Uterus (tissue), 2 donors: ENCODE data around the gene MARVELD3.

Experiments
- POLR2A ChIP-seq, 2 donors: fragments of 450-650 bp; IDR thresholded peaks; one replicate each; pipeline ENCODE4 v1.6.1; 2016; ENCODE audit warnings: antibody characterized with exemption in 2 of 2, mild to moderate bottlenecking in 1 of 2, moderate library complexity in 1 of 2
- TF ChIP-seq, protein P1 (sequence below), 4 experiments: fragments of 200-600 bp in 2 of 4; fragments of 450-650 bp in 2 of 4; sonication (generic) in 2 of 4; IDR thresholded peaks; one replicate each; pipeline ENCODE4 v1.5.1; 2016 to 2019; ENCODE audit warnings: antibody characterized with exemption in 4 of 4, mild to moderate bottlenecking in 2 of 4, moderate library complexity in 1 of 4

GRCh38 chr16:71659471-71659870 is 33.5 kb downstream of the MARVELD3 start:
- TF ChIP-seq, protein P1, sequence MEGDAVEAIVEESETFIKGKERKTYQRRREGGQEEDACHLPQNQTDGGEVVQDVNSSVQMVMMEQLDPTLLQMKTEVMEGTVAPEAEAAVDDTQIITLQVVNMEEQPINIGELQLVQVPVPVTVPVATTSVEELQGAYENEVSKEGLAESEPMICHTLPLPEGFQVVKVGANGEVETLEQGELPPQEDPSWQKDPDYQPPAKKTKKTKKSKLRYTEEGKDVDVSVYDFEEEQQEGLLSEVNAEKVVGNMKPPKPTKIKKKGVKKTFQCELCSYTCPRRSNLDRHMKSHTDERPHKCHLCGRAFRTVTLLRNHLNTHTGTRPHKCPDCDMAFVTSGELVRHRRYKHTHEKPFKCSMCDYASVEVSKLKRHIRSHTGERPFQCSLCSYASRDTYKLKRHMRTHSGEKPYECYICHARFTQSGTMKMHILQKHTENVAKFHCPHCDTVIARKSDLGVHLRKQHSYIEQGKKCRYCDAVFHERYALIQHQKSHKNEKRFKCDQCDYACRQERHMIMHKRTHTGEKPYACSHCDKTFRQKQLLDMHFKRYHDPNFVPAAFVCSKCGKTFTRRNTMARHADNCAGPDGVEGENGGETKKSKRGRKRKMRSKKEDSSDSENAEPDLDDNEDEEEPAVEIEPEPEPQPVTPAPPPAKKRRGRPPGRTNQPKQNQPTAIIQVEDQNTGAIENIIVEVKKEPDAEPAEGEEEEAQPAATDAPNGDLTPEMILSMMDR (IDR thresholded peaks at IDR 0.05) = no peak
- TF ChIP-seq POLR2A (IDR thresholded peaks at IDR 0.05) = no peak
